Duodenal mucosa (tissue), 2 donors: ENCODE results near the gene MTA1.

Source experiments
- H3K27ac ChIP-seq: one replicate; pipeline ENCODE4 v1.7.0; 2013; ENCODE audit warnings: low read depth, low read length
- H3K27me3 ChIP-seq, 2 donors: one replicate each; pipeline ENCODE4 v1.7.0; 2013; ENCODE audit warnings: low read length in 2 of 2, control low read depth in 1 of 2; ENCODE audit not compliant: insufficient read depth in 2 of 2, control insufficient read depth in 1 of 2
- H3K36me3 ChIP-seq, 2 donors: one replicate each; pipeline ENCODE4 v1.7.0; 2013; ENCODE audit warnings: low read length in 2 of 2, control low read depth in 1 of 2; ENCODE audit not compliant: insufficient read depth in 2 of 2, control insufficient read depth in 1 of 2
- H3K4me1 ChIP-seq, 2 donors: one replicate each; pipeline ENCODE4 v1.7.0; 2013; ENCODE audit warnings: low read length in 2 of 2, control low read depth in 1 of 2; ENCODE audit not compliant: insufficient read depth in 2 of 2, control insufficient read depth in 1 of 2
- H3K4me3 ChIP-seq, 2 donors: one replicate each; pipeline ENCODE4 v1.7.0; 2013; ENCODE audit warnings: low read length in 2 of 2, low read depth in 1 of 2
- H3K9ac ChIP-seq, 2 donors: one replicate each; pipeline ENCODE4 v1.7.0; 2013; ENCODE audit warnings: low read length in 2 of 2, low read depth in 1 of 2
- H3K9me3 ChIP-seq, 2 donors: one replicate each; pipeline ENCODE4 v1.7.0; 2013; ENCODE audit warnings: low read length in 2 of 2, control low read depth in 1 of 2; ENCODE audit not compliant: control insufficient read depth in 1 of 2

The MTA1 gene

GRCh38 chr14:105495101-105495989, 75.7 kb downstream of the MTA1 start:
- Histone ChIP-seq H3K4me3 (no peak overlapping the region), H3K9me3 (no peaks in the 10 kb centered on the region), H3K9ac (no peak overlapping the region), H3K4me1 (peaks cover 0 to 4% of the 10 kb centered on the region in 2 donors), H3K36me3 (peaks cover 0 to 3% of the 10 kb centered on the region in 2 donors), H3K27ac (no peak overlapping the region), H3K27me3 (no peaks in the 10 kb centered on the region)

DNA sequence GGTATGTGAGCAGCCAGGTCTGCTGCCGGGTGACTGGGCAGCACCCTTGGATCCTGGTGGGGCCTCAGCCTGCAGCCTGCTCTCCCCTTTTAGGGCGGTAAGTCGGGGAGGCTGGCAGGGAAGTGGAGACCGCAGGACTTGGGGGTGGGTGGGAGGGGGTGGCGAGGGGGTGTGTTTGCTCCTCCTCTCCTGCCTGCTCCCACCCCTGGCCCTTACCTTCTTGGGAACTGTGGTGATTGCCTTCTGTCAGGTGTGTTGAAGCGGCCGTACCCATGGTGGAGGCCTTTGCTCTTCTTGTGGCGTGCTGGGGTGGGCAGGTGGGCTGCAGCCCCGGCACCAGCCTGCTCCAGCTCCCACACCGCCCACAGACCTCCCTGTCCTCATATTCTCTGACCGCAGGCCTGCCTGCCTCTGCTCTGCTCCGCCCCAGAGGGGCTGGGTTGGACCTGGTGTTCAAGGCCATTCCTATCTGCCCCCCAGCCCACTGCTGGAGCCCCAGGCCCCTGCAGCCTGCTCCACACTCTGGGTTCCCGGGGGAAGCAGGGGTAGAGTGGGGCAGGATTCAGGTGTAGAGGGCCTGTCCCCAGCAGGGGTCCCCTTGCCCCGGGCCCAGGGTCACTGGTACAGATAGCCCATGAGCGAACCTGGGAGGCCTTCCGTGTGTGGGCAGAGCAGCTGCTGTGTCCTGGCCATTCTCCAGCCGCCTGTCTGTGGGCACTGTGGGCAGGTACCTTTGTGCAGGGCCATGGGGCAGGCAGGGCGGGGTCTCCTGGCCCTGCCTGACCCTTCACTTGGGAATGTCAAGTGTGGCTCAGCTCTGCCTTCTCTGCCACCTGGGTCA, 76.6 kb downstream of the MTA1 start:
- no peak overlapping the region for H3K27ac ChIP-seq
- H3K4me3 ChIP-seq = no peak overlapping the region

GRCh38 chr14:105496831-105497591, 77.4 kb downstream of the MTA1 start:
- Histone ChIP-seq H3K4me3 (no peak overlapping the region), H3K9ac (no peak overlapping the region), H3K27me3 (no peaks in the 10 kb centered on the region), H3K9me3 (no peaks in the 10 kb centered on the region), H3K36me3 (peaks cover 0 to 3% of the 10 kb centered on the region in 2 donors), H3K27ac (no peak overlapping the region), H3K4me1 (peaks cover 0 to under 1% of the 10 kb centered on the region in 2 donors)

More for the DNA sequence above, 76.6 kb downstream of the MTA1 start:
- Histone ChIP-seq H3K36me3 (peaks cover 0 to 3% of the 10 kb centered on the region in 2 donors), H3K9ac (no peak overlapping the region), H3K4me1 (peaks cover 0 to 4% of the 10 kb centered on the region in 2 donors), H3K27me3 (no peaks in the 10 kb centered on the region), H3K9me3 (no peaks in the 10 kb centered on the region)

DNA sequence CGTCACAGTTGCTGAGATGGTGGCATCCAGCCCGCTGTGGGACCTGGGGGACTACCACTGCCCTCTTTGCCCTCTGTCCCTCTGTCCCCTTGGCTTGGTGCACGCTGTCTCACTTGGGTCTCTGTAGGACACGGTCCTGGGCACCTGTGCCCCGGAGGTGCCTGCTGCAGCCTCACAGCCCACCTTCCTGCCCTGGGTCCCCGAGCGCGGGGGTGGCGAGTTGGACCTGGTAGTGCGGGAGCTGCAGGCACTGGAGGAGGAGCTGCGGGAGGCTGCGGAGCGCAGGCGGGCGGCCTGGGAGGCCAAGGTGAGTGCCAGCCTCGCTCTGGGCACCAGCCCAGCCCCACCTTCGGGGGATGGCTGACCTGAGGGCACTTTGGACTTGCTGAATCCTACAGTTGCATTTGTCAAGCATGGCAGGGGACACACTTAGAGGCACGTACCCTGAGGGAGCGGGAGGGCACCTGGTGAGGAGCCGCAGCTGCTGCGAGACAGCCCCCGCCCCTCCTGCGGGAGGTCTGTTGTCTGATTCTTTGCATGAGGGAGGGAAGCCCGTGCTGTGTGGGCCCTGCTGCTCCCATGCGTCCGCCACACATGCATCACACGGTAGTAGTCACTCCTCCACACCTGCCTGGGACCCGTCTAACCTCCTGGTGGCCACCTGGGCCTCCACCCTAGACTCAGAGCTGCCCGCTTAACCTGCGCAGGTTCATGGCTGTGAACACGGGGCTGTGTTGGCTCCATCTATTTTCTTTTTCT, 78.2 kb downstream of the MTA1 start:
- no peaks in the 10 kb centered on the region for H3K4me1 ChIP-seq
- no peaks in the 10 kb centered on the region for H3K9me3 ChIP-seq
- no peak overlapping the region for H3K4me3 ChIP-seq
- no peak overlapping the region for H3K9ac ChIP-seq
- H3K27ac ChIP-seq = no peak overlapping the region
- no peaks in the 10 kb centered on the region for H3K36me3 ChIP-seq
- H3K27me3 ChIP-seq = no peaks in the 10 kb centered on the region

DNA sequence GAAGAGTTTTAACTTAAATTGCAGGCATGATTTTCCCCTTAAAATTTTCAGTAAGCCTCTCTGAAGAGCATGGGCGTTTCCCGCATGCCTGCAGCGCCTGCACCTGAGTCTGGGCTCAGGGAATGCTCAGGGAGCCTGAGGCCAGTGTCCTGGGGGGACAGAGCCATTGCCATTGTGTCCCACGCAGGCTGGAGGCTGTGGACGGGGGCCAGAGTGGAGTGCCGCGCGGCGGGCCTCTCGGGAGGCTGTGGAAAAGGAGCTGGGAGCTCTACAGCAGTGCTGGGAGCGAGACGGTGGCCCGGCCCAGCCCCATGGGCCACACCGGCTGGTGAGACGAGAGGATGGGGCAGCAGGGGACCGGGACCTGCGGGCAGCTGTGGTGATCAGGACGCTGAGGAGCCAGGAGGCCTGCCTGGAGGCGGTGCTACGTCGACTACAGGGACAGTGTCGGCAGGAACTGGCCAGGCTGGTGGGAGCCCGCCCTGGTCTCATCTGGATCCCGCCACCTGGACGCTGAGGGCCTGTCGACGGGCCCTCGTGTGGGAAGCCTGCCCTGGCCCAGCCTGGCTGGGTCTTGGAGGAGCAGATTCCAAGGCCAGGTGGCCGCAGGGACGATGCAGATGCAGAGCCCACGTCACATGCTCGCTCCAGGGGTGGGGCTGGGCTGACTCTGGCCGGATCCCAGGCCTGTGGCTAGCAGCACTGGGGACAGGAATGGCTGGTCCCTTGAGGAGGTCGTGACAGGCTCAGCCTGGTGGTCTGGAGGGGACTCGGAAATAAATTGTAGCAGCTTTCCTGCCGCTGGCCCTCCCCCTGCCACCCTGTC, 79.0 kb downstream of the MTA1 start:
- H3K4me3 ChIP-seq = no peak overlapping the region
- no peaks in the 10 kb centered on the region for H3K4me1 ChIP-seq
- H3K27ac ChIP-seq = no peak overlapping the region
- H3K9ac ChIP-seq = no peak overlapping the region
- no peaks in the 10 kb centered on the region for H3K9me3 ChIP-seq
- no peaks in the 10 kb centered on the region for H3K36me3 ChIP-seq
- no peaks in the 10 kb centered on the region for H3K27me3 ChIP-seq

DNA sequence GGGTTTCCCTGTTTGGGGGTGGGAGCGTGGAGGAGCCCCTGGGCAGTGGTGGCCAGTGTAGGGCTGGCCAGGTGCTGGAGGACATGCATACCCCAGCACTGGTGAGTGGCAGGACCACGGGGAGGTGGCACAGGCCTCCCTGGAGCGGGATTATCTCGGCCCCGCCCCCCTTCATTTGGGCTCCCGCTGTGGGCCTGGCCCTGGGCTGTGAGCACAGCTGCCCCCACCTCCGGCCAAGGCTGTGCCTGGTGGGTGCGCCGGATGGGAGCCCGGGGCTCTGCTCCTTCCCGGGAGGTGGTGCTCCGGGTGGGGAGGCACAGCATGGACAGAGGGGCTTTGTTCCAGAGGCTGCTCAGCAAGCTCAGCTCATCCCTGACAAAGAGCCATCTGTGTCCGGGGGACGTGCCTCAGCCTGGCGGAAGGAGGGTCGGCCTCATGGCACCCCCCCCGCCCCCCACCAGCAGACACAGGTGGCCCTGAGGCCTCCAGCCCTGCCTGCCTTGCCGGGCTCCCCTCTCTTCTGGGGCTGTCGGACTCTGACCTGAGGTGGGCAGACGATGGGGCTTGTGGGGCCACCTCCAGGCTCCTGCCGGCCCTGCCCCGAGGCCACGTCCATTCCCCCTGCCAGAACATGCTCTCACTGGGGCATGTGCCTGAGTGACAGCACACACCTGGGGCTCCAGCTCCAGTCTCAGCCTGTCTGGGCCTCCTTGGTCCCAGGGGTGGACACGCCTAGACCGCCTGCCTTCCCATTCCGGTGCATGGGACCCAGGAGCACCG, 79.8 kb downstream of the MTA1 start:
- Histone ChIP-seq H3K4me1 (no peaks in the 10 kb centered on the region), H3K9ac (no peak overlapping the region), H3K9me3 (no peaks in the 10 kb centered on the region), H3K4me3 (no peak overlapping the region), H3K27ac (no peak overlapping the region), H3K36me3 (no peaks in the 10 kb centered on the region), H3K27me3 (no peaks in the 10 kb centered on the region)

DNA sequence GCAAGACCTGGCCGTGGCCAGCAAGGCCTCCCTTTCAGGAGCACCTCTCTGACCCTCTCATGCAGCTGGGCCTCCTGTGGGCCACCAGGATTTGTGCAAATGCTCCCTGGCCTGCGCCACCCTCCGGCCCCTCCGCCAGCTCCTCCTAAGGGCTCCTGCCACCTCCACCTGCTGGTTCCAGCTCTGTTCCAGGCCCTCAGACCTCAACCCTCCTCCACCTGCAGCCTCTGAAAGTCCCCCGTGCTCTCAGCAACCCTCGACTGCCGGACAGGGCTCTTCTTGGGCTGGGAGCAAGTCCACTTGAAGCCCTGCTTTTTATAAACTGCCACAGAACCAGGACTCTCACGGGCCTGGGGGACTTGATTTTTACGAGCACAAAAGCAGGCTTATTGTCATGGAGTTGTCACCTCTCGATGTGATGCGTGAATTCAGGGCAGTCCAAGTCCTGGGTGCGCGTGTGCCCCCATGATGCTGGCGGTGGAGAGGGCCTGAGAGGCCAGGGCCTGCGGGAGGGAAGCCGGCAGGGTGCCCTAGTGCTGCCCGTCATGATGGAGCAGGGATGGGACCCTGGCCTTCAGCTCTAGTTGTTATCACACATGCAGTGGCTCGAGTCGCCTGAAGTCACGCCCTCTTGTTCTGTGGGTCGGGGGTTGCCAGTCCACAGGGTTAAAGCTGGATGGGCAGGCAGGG, 80.6 kb downstream of the MTA1 start:
- H3K27me3 ChIP-seq = no peaks in the 10 kb centered on the region

GRCh38 chr14:105500726-105501101, 81.1 kb downstream of the MTA1 start:
- Histone ChIP-seq H3K4me1 (no peaks in the 10 kb centered on the region), H3K9me3 (no peaks in the 10 kb centered on the region), H3K36me3 (no peaks in the 10 kb centered on the region), H3K27ac (no peak overlapping the region), H3K27me3 (no peaks in the 10 kb centered on the region), H3K9ac (no peak overlapping the region), H3K4me3 (no peak overlapping the region)

More for the DNA sequence above, 80.6 kb downstream of the MTA1 start:
- Histone ChIP-seq H3K36me3 (no peaks in the 10 kb centered on the region), H3K9ac (no peak overlapping the region), H3K27ac (no peak overlapping the region), H3K4me1 (no peaks in the 10 kb centered on the region), H3K4me3 (no peak overlapping the region), H3K9me3 (no peaks in the 10 kb centered on the region)
